Kidney (tissue), 14 donors: ENCODE measurements around the gene KPNA2. TPM values are rescaled to one million over a fixed set of nuclear protein-coding genes. Genes with fewer than 3 reads are reported as not detected.
A peak's percentile ranks its signal among the peaks of the same experiment; 100 is the strongest.
"Not testable (repeated sequence)": the region's sequence is repeated elsewhere in the genome, so short reads cannot be mapped to it uniquely, and the experiment has no call there.

ENCODE experiments used
- DNase-seq, 5 donors: peaks; one replicate each; pipeline ENCODE4 v3.0.0-alpha.2; 2013 to 2020
- FAIRE-seq: peaks from 2 replicates; lab custom pipeline; 2012; peaks lifted over from hg19 to GRCh38; lab: Jason Lieb, UNC
- H3K27ac ChIP-seq, 2 donors: one replicate each; pipeline ENCODE4 v1.7.0; 2013; ENCODE audit warnings: low read depth in 2 of 2, low read length in 2 of 2, inconsistent platforms in 1 of 2
- H3K27me3 ChIP-seq: one replicate; pipeline ENCODE4 v1.7.1; 2013; ENCODE audit warnings: low read length, inconsistent platforms; ENCODE audit not compliant: control insufficient read depth, insufficient read depth
- H3K36me3 ChIP-seq, 3 donors: one replicate each; pipeline versions ENCODE4 v1.7.0 to v1.7.1; 2013; ENCODE audit warnings: low read length in 3 of 3, control low read depth in 1 of 3, inconsistent platforms in 1 of 3; ENCODE audit not compliant: insufficient read depth in 3 of 3, control insufficient read depth in 2 of 3
- H3K4me1 ChIP-seq, 3 donors: one replicate each; pipeline versions ENCODE4 v1.7.0 to v1.7.1; 2013; ENCODE audit warnings: low read length in 3 of 3, inconsistent platforms in 1 of 3, low read depth in 1 of 3; ENCODE audit not compliant: control insufficient read depth in 2 of 3, insufficient read depth in 2 of 3
- H3K4me3 ChIP-seq, 3 donors: one replicate each; pipeline versions ENCODE4 v1.7.0 to v1.8.1; 2013; ENCODE audit warnings: low read length in 3 of 3, control low read depth in 1 of 3, inconsistent platforms in 1 of 3
- H3K9ac ChIP-seq, 3 donors: one replicate each; pipeline versions ENCODE4 v1.7.0 to v1.7.1; 2013; ENCODE audit warnings: low read length in 3 of 3, control low read depth in 1 of 3, inconsistent platforms in 1 of 3
- H3K9me3 ChIP-seq, 3 donors: one replicate each; pipeline versions ENCODE4 v1.7.0 to v1.7.1; 2013; ENCODE audit warnings: low read length in 3 of 3, control low read depth in 1 of 3, inconsistent platforms in 1 of 3; ENCODE audit not compliant: control insufficient read depth in 2 of 3, insufficient read depth in 1 of 3
- CTCF ChIP-seq: IDR thresholded peaks from 3 replicates; pipeline ENCODE4 v1.5.1; 2012; ENCODE audit warnings: mild to moderate bottlenecking, moderate library complexity, borderline replicate concordance; ENCODE audit not compliant: insufficient read depth; ENCODE audit errors: extremely low read depth
- intact Hi-C: fragments of 100-400 bp; cut with DNase I; formaldehyde crosslinking; loops from one replicate; pipeline ENCODE4 v1.11.1; 2022
- polyA plus RNA-seq: library from polyadenylated mRNA; stranded (reverse); fragments of 350-450 nt; fragmentation: Illumina TruSeq; extraction: RNeasy Lipid Tissue Mini Kit (QIAGEN cat#74804); gene quantifications from one replicate; pipeline ENCODE4 v1.2.3, GENCODE V29; 2014; ENCODE audit warnings: low read depth, low replicate concordance; ENCODE audit not compliant: insufficient read depth
- total RNA-seq: library from RNA; stranded (reverse); fragmentation: NEBNext Ultra II Directional; extraction: Animal tissue kit (Norgen Biotek cat#: 25700); gene quantifications from one replicate; pipeline ENCODE4 v1.2.1, GENCODE V29; 2021
- donor health status: control.
- donor health status: control.
- donor health status: control.
- donor health status: control.
- donor health status: control.
- donor health status: DM: yes; HTN: yes; CAD: no.
- donor health status: Normal renal cell carcinoma (clear cell type).

The KPNA2 gene
- total and polyA plus RNA-seq, 2 donors from 2014 or later, result 23.3 to 27.4 TPM

GRCh38 chr17:68085771-68086381 lies 50.3 kb downstream of the KPNA2 start:
- no peak overlapping the region for H3K9ac ChIP-seq
- DNase-seq (peak in 3 of 5 donors; percentile 16 to 43 (median 24)), FAIRE-seq (no peak)
- H3K36me3 ChIP-seq, result no peaks in the 10 kb centered on the region
- intact Hi-C loops, result no loop called here
- no peak overlapping the region for H3K27ac ChIP-seq
- TF ChIP-seq CTCF, result no peak
- H3K27me3 ChIP-seq, result no peaks in the 10 kb centered on the region
- peak overlapping the region in 2 of 3 donors; percentile 37 to 42 for H3K4me3 ChIP-seq
- peaks cover 0 to 6% (median 0%) of the 10 kb centered on the region in 3 donors for H3K4me1 ChIP-seq
- no peaks in the 10 kb centered on the region for H3K9me3 ChIP-seq

- H3K9ac ChIP-seq, H3K27ac ChIP-seq, DNase-seq, H3K4me3 ChIP-seq, H3K36me3 ChIP-seq, FAIRE-seq, H3K27me3 ChIP-seq, H3K4me1 ChIP-seq, intact Hi-C loops, H3K9me3 ChIP-seq: not testable (repeated sequence)
Observed at GRCh38 chr17:68086666-68087065, 51.1 kb downstream of the KPNA2 start.

- intact Hi-C loops, H3K27ac ChIP-seq, H3K4me1 ChIP-seq, H3K36me3 ChIP-seq, FAIRE-seq, H3K27me3 ChIP-seq, H3K9ac ChIP-seq, H3K4me3 ChIP-seq, H3K9me3 ChIP-seq, DNase-seq: not testable (repeated sequence)
Observed at GRCh38 chr17:68087131-68087623, 51.6 kb downstream of the KPNA2 start.

- no peak overlapping the region for H3K4me3 ChIP-seq
- no peak for TF ChIP-seq CTCF
- DNase-seq (peak in 1 of 5 donors; percentile 12), FAIRE-seq (no peak)
- intact Hi-C loops, result no loop called here
- no peaks in the 10 kb centered on the region for H3K27me3 ChIP-seq
- peaks cover 0 to 6% (median 0%) of the 10 kb centered on the region in 3 donors for H3K4me1 ChIP-seq
- H3K9me3 ChIP-seq, result no peaks in the 10 kb centered on the region
- no peaks in the 10 kb centered on the region for H3K36me3 ChIP-seq
- H3K27ac ChIP-seq, result no peak overlapping the region
- no peak overlapping the region for H3K9ac ChIP-seq
Observed at GRCh38 chr17:68087851-68088250, 52.3 kb downstream of the KPNA2 start.
